Measurements from ENCODE around the gene HSPB9.
"Not testable (repeated sequence)": the region's sequence is repeated elsewhere in the genome, so short reads cannot be mapped to it uniquely, and the experiment has no call there.

The HSPB9 gene

GRCh38 chr17:42120161-42120769 lies 2.3 kb upstream of the HSPB9 start:
- DNase-seq: peak; percentile 71

GRCh38 chr17:42120770-42121769 lies 1.5 kb upstream of the HSPB9 start, which contains the start of gene KAT2A:
Gene KAT2A (minus strand): TSS chr17:42121367. CDS start chr17:42121304, 63 bp downstream.
- DNase-seq: peak; percentile 93

DNA sequence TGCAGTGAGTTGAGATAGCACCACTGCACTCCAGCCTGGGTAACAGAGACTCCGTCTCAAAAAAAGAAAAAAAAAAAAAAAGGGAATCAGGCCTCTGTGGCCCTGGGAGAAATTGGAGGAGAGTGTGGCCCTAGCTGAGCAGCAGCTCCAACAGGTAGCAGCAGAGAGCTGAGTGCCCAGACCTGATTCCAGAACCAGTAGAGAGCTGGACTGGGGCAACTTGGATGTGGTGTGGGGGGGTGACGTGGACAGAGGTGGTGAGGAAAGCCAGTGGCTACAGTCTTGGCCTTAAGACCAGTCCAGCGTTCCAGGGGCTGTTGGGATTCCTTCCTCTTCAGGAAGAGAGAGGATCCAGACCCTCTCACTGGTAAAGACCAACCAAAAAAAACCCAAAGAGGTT lies 1.7 kb downstream of the HSPB9 start:
- DNase-seq: no peak

- DNase-seq: no peak
These were observed 3.0 kb downstream of the HSPB9 start for GRCh38 chr17:42125565-42125964.

GRCh38 chr17:42126836-42127235 lies 4.2 kb downstream of the HSPB9 start:
- DNase-seq: no peak

DNA sequence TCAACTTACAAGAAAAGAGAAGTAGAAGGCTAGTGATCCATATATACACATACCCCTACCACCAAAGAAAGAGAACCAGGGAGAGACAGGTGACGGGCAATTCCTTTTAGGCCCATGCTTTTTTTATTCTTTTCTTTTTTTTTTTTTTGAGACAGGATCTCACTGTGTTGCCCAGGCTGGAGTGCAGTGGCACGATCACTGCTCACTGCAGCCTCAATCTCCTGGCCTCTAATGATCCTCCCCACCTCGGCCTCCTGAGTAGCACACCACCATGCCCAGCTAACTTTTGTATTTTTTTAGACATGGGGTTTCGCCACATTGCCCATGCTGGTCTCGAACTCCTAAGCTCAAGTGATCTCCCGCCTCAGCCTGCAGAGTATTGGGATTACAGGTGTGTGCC lies 4.8 kb downstream of the HSPB9 start:
- DNase-seq: no peak

- no peak for DNase-seq
These were observed 6.7 kb downstream of the HSPB9 start for GRCh38 chr17:42129109-42129837.

DNA sequence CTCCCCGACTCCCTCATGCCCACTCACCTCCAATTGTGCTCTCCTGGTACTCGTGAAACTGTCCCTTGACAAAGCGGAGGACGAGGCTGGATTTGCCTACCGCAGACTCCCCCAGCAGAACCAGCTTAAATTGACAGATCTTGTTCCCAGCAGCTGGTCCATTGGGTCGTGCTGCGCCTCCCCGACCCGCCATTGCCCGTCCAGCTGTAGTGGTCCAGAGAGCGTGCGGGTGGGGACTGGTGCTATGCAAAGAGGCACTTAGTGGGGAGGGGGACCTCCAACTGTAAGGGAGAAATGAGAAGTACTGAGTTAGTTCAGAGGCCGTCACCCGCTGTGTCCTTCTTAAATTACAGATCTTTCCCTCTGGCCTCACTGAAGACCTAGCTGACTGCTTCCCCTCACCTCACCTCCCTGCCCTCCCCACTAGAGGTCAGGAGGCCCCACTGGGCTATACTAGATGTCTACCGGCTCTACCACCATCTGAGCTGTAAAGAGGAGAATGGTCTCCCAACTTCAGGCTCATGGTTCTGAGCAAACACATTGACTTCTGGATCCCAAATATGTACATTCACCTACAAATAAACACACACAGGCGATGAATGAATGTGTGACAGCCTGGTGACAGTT lies 7.8 kb downstream of the HSPB9 start:
- DNase-seq: peak; percentile 32

GRCh38 chr17:42131232-42131631 lies 8.6 kb downstream of the HSPB9 start:
- DNase-seq: no peak

- DNase-seq: no peak
These were observed 9.4 kb downstream of the HSPB9 start for GRCh38 chr17:42131981-42132432.

DNA sequence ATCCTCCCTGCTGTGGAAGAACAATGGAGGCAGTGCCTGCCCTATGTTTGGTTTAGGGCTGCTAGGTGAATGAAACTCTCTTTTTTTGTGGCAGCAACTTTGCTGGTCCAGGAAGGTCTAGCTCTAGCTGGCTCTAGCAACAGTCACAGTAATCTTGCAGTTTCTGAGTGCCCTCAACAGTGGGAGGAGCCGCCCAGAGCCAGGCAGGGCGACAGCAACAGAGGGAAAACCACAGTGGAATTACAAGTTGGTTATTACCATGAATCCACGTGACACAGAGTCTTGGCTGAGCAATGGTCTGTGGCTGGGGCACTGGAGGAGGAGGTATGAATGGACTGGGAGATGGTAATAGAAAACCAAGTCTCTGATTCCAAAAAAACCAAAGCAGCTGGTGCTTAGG lies 10.3 kb downstream of the HSPB9 start:
- peak; percentile 88 for DNase-seq

GRCh38 chr17:42133461-42134041 lies 10.9 kb downstream of the HSPB9 start:
- no peak for DNase-seq

DNA sequence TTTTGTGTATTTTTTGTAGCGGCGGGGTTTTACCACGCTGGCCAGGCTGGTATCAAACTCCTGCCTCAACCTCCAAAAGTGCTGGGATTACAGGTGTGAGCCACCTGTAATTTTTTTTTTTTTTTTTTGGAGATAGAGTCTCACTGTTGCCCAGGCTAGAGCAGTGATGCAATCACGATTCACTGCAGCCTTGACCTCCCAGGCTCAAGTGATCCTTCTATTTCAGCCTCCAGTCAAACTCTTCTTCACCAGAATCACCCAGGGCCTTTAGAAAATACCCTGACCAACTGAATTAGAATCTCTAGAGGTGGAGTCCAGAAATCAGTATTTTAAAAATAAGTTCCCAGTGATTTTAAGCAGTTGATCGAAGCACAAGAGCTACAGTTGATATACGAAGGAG lies 12.5 kb downstream of the HSPB9 start:
- DNase-seq: no peak

DNA sequence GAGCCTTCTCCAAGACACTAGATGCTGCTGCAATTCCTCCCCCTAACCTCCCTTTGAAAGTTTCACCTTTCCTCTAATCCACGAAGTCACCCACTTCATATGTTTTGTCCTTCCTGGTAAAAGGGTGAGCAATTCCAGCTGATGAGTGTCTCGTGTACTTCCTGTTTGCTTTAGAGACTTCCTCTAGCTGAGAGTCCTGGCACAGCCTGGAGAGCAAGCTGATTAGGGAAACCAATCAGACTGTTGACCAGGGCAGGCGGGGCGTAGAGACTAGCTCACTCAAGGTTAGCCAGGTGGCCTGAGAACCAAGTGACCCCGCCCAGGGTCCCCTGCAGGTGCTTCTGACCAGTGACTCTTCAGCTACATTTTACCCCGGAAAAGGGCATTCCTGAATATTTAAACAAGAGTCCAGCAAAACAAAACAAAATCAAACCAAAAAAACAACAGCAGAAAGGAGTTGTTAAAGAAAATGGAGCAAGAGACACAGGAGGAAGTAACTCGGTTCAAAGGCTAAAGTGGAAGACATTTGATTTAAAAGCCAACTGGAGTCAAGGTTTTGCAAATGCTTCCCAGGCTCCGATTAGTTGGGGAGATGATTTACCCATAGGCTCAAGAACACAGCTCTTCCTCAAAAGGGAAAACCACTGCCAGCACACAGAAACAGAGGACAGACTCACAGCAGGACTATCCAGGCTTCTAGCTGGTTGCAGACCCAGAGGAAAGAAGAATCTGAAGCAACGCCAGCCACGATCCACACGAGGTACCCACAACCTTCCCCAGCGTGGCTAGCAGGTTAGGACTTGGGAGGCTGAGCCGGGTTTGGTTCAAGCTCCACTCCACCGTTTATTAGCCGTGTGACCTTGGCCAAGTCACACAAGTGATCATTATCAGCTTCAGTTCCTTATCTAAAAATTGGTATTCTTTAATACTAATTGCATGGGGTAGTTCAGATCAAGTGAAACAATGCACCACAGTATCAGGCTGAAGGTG lies 13.4 kb downstream of the HSPB9 start:
- peak; percentile 59 for DNase-seq

GRCh38 chr17:42136654-42137051 lies 14.0 kb downstream of the HSPB9 start:
- DNase-seq: no peak

- DNase-seq: no peak
These were observed 16.3 kb downstream of the HSPB9 start for GRCh38 chr17:42138749-42139492.

- DNase-seq: not testable (repeated sequence)
These were observed 18.1 kb downstream of the HSPB9 start for GRCh38 chr17:42140690-42141089.

DNA sequence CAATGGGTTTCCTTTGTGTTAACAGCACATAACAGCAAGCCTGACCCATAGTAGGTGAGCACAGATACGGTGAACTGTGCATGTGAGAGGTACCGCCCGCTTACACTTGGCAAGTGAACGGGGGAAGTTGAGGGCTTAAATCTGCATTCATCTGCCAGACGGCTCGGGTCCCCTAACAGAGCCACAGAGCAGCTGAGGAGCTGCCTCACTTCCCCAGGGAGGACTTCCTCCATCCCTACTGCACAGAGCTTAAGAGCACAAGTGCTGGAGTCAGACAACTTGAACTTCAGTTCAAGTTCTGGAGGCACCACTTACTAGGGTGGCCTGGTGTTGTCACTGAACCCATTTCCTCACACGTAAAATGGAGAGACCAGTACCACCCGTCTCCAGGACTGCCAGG lies 18.8 kb downstream of the HSPB9 start:
- no peak for DNase-seq

- no peak for DNase-seq
These were observed 19.8 kb downstream of the HSPB9 start for GRCh38 chr17:42142371-42142896.

DNA sequence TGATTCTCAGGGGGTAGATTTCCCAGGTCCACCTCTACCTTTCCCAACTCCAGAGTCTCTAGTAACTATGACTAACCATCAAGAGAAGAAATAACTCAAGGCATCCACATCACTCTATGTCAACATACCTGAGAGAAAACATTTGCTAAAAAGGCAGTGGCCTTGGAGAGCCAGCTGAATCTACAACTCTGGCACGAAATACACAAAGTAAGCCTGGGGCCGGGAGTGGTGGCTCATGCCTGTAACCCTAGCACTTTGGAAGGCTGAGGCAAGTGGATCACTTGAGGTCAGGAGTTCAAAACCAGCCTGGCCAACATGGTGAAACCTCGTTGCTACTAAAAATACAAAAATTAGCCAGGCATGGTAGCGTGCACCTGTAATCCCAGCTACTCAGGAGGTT lies 20.5 kb downstream of the HSPB9 start:
- not testable (repeated sequence) for DNase-seq
